Caki2 (cell line): ENCODE measurements around the gene RPAP3. TPM values are rescaled to one million over a fixed set of nuclear protein-coding genes. Genes with fewer than 3 reads are reported as not detected.

Source experiments
- DNase-seq: peaks from one replicate; pipeline ENCODE4 v3.0.0-alpha.2; 2015; ENCODE audit warnings: low read depth
- in situ Hi-C: cut with HindIII; loops from 2 replicates; pipeline ENCODE4 v1.10.0; 2016; ENCODE audit warnings: low sequenced_read_pairs, low pct_unique_long_range_greater_than_20kb, mixed read lengths
- total RNA-seq: library from RNA; depleted of rRNA; stranded (reverse); fragments of >200 nt; shearing (Covaris generic); gene quantifications from 2 replicates; pipeline ENCODE4 v1.2.3, GENCODE V29; 2014; ENCODE audit warnings: low replicate concordance; rRNA removed

Gene RPAP3, protein sequence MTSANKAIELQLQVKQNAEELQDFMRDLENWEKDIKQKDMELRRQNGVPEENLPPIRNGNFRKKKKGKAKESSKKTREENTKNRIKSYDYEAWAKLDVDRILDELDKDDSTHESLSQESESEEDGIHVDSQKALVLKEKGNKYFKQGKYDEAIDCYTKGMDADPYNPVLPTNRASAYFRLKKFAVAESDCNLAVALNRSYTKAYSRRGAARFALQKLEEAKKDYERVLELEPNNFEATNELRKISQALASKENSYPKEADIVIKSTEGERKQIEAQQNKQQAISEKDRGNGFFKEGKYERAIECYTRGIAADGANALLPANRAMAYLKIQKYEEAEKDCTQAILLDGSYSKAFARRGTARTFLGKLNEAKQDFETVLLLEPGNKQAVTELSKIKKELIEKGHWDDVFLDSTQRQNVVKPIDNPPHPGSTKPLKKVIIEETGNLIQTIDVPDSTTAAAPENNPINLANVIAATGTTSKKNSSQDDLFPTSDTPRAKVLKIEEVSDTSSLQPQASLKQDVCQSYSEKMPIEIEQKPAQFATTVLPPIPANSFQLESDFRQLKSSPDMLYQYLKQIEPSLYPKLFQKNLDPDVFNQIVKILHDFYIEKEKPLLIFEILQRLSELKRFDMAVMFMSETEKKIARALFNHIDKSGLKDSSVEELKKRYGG
- total RNA-seq, result 10.7 and 18.9 TPM in 2 replicates

DNA sequence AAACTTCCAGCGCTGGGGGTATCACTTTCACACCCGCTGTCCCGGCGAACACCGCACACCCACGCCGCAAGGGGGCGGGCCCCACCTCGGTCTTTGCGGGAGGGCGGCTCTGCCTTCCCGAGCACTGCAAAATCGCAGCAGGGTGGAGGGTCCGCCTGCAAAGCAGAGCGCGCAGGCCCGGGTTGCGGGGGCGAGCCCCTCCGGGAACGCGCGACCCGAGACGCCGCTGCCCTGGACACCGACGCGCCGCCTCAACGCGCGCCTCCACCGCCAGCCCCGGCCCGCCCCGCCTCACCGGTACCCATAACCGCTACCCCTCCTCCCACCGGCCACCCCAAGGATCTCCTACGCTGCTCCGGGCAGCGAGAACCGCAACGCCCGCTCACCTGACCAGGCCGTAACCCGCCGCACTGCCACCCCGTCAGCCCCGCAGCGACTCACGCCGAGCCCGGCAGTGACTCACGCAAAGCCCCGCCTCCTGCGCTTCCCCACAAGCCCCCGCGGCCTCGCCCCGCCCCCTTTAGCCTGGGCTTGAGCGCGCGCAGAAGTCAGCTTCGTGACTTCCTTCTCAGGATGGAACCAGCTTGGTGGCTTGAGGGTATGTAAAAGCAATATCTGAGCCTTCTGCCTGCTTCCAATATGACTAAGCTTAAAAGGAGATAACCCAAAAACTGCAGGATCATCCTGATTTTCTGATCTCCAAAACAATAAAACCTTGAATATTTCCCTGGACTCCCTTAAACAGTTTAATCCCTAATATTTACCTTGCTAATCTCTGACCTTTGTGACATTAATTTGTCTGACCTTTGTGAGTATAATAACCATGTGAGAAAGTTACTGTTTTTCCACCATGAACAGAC lies at the start of gene RPAP3:
Gene RPAP3, minus strand, starts transcription at position 465 of the 860 bp plus-strand sequence. CDS start 3,190 bp downstream, outside the sequence.
- peak; percentile 72 for DNase-seq
- in situ Hi-C loops, result no loop called here

DNA sequence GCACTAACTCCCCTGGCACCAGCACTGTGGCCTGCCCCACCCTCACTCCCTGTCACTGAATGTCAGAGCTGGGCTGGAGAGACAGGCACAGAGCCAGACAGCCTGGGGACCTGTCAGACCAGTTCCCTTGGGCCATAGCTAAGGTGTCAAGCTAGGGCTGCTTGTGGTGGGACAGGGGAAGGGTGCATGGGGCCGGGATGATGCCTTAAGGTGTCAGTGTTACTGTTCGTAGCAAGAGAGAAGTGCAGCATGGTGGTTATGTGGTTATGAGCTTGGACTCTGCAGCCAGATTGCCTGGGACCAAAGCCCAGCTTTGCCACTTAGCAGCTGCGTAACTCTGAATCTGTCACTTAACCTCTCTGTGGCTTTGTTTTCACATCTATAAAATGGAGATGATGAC lies 49.1 kb upstream of the RPAP3 start:
- DNase-seq, result no peak
- in situ Hi-C loops, result no loop called here

DNA sequence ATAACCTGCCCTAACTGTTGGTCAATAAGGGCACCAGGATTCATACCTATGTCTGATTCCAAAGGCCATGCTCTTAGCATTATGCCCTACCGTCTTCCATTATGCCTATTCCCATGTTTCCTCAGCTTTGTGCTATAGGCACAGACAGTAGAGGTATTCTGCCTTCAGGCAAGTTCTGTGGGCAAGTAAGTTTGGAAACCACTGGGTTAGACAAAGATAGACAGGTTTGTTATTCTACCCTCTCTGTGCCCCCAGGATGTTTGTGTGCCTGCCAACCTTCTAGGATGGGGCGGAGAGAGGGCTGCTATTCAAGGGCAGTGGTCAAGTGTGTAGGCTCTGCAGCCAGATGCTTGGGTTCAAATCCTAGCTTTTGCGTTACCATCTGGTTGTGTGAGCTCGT lies 48.3 kb upstream of the RPAP3 start:
- peak; percentile 44 for DNase-seq
- in situ Hi-C loops, result no loop called here

DNA sequence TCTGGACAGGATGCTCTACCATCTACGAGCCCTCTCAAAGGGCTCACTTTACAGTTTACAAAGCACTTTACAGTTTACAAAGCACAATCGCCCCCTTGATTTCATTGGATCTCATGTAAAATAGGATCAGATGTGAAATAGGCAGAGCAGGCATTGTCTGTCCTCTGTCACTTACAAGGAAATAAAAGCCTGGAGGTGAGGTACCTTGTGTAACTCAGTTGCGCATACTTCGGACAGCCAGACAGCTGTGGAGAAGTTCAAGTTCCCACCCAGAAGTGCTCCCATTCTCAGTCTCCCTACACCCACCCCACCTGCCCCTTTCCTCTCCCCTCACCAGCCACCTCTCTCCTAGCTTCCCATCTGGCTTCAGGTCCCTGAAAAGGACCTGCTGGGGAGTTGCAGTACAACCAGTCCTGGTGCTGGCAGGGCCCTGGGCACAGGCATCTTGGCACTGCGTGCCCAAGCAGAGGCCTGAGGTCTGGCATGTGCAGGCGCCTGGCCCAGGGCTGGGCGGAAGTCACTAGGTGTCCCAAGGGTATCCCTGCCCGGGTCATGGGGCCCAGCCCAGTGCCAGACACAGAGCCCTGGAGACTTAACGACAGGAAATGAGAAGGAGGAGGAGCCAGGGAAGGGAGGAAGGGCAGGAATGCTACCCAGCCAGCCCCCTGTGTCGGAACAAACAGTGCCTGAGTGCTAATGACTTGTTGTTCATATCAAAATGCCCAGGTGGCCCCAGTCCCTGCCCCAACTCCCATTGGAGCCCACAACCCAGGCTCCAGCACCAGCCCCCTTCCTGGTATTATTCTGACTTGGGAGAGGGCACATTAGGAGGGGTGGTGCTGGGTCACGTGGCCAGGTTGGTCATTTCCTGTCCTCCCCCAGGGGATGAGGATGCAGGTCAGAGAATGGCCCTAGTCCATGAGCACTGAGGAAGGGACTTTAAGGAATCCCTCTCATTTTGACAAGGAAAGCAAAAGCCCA lies 47.5 kb upstream of the RPAP3 start:
- DNase-seq, result no peak
- in situ Hi-C loops, result no loop called here

DNA sequence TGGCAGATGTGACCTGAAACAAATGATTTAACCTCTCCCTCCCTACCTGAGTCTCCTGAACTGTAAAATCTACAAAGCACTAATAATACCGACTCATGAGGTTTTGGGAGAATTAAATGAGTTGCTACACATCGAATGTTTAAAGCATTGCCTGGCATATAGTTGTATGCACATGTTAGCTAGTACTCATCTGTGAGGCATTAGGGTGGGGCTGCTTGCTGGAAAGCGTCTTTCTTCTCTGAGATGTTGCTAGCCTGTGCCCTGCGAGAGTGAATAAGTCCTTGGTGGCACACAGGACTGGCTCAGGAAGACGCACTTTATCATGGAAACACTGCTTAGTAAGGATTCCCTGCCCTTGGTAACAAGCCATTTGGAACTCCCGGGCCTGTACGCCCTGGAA lies 46.7 kb upstream of the RPAP3 start:
- DNase-seq, result no peak
- in situ Hi-C loops, result no loop called here

DNA sequence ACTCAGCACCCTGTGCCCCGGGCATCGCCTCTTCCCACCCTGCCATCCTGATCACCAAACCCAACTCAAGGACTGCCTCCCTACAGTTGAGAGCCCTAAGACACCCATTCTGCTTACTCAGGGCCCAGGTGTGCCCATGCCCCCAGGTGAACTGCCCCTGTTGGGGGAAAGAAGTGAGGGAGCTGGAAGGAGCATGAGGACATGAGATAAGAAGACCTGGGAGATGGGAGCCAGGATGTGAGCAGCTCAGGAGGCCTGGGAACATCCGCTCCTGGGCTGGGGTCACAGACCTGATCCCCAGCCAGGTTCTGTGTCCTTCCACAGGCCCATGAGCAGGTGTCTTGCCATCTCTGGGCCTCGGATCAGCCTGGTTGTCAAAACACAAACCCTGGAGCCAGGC lies 46.3 kb upstream of the RPAP3 start:
- in situ Hi-C loops, result no loop called here
- no peak for DNase-seq

DNA sequence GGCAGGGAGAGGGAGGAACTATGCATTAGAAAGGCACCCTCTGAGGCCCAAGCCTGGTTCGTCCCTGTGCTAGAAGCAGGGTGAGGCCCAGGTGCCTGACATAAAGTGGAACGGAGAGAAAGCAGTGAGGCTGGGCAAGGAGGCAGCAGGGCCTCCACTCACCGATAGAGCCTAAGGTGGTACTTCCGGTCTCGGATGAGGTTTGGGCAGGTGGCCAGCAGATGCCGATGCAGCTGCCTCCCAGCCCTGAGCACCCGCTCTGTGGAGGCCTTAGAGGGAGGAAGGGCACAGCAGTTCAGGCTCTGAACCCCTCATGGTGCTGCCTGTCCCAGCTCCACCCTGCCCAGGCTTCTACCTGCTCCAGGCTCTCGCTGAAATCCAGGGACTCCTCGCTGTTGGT lies 45.7 kb upstream of the RPAP3 start:
- DNase-seq, result no peak
- in situ Hi-C loops, result no loop called here

DNA sequence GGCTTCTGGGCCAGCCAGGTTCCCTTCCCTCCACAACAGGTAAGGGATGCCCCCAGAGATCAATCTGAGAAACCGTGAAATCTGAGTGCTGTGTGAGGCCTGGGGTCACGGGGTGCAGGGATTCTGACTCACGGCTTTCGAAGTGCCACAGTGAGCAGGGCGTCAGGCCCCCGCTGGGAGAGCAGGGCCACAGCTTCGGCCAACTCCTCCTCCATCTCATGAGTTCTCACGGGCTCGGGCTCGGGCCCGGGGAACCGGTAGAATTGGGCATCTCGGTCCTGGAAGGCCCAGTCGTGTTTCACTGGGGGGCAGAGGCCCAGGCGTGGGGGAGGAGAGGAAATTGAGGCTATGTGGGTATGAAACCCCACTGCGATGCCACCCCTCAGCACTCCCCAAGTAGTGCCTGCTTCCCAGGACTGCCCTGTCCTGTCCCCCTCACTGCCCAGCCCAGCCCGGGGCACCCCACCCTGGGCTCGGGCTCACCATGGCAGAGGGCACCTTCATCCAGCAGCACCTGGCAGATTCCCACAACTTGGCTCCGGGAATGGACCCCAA lies 45.2 kb upstream of the RPAP3 start:
- in situ Hi-C loops, result no loop called here
- no peak for DNase-seq

DNA sequence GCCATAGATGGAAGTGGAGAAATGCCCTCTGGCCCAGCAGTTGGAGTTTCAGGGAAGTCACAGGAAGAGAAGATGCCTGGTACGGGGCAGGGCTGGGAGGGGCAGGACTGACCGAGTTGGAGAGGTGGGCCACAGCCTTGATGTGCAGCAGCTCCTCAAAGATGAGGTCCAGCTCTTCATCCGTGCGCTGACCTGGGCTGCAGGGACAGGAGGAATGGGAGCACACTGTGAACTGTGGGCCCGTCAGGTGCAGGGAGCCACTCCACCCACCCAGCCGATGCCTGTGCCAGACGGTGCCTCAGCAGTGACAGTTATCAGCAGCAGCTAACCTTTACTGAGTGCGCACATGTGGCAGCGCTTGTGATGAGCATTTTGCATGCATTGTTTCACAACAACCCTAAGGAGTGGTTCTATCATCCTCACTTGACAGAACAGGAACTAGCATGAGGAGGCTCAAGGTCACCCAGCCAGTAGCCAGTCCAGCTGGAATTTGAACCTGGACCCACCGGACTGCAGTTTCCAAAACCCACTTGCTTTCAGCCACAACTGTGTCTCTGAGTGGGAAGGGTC lies 44.5 kb upstream of the RPAP3 start:
- in situ Hi-C loops, result no loop called here
- DNase-seq, result no peak

DNA sequence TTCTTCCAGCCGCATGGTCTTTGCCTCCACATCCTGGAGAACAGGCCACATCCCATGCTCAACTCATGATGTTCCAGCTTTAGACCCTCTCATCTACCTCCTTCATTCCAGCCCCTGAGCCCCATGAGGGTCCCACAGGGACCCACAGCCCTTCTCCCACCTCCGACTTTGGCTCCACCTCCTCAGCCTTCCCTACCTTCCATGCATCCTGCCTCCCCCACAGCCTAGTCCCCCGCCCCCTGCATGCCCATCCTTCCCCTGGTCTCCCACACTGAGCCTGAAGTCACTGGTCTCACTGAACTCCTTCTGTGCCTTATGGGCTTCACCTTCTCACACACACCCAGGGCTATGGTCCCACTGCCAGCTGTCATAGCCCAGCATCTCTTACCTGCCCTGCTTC lies 43.1 kb upstream of the RPAP3 start:
- in situ Hi-C loops, result no loop called here

DNA sequence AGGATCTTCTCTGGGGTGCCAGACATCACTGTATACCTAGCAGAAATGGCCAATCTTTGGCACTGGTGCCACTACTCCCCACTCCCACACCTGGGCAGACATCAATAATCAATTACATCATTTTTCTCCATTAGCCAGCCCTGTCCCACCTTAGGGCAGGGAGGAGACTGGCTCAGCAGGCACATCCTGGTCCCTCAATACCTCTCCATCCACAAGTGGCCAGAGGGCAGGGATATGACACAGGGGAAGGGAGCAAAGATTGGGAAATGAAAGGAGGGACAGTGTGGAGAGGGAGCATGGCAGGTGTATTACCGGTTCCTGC lies 42.6 kb upstream of the RPAP3 start:
- in situ Hi-C loops, result no loop called here
- no peak for DNase-seq

More for the DNA sequence above, 43.1 kb upstream of the RPAP3 start:
- DNase-seq, result no peak

DNA sequence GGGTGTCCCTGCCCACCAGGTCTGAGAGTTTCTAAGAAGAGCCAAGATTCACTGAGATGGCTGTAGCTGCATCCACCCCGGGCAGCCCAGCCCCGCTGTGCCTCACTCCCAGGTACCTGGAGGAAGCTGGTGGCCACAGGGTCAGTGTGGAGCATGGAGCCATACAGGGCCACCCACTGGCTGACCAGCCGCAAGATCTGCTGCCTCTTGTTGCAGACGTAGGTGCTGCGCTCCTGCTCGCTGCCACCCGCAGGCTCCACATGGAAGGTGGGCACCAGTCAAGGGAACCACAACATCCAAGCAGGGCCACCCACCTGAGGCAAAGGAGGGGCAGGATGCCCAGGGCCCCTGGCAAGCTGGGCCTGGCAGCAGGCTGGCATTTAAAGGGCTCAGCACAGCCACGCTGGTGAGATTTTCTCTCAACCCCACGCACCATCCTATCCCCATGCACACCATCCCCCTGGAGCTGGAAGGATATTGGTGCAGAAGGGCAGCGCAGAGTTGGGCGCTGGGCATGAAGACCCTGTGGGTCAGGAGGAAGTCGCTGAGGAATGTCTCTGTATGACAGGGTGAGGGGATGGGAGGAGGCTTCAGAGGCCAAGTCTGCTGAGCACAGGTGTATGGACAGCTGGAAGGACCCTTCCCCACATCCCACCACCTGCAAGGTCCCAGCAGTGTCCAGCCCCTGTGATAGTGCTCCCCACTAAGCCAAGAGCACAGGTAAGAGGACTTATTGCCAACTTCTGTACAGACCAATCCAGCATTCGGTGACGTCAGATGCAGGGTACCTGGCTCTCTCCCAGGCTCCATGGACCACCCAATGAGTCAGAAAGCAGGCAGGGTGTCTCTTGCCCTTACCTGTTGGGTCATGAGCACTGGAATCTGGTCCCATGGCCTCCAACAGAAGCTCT lies 42.0 kb upstream of the RPAP3 start:
- no peak for DNase-seq
- in situ Hi-C loops, result no loop called here

DNA sequence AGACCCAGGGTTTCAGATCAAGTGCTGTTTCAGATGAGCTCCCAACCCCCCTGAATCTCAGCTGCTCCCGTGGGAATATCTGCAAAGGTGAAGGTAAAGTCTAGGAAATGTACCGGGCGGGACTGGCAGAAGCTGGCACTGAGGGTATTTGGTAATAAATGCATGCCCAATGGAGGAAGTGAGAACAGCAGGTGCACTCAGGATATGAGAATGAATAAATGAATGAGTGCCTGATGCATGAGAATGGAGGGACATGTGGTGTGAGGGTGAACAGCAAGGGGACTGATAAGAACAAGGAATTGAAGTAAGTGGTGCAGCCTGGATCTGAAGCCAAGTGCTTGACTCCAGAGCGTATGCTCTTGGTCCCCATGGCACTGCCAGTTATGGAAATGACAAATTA lies 41.3 kb upstream of the RPAP3 start:
- in situ Hi-C loops, result no loop called here
- DNase-seq, result no peak

DNA sequence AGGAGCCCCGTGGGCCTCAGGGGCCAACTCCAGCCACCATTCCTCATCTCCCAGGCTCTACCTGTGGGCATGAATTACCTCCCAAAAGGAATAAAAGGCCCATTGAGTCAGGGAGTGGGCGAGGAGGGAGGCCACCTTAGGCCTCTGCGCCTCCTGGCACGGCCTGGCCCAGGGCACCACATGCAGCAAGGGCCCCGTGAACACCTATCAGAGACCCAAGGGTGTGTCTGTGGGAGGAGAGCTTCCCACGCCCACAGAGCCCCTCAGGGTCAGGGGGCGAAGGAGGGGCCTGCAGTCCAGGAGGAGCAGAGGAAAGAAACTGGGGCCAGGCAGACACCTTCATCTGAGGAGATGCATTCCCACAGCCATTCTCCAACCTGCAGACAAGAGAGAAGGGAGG lies 40.7 kb upstream of the RPAP3 start:
- DNase-seq, result no peak
- in situ Hi-C loops, result no loop called here

DNA sequence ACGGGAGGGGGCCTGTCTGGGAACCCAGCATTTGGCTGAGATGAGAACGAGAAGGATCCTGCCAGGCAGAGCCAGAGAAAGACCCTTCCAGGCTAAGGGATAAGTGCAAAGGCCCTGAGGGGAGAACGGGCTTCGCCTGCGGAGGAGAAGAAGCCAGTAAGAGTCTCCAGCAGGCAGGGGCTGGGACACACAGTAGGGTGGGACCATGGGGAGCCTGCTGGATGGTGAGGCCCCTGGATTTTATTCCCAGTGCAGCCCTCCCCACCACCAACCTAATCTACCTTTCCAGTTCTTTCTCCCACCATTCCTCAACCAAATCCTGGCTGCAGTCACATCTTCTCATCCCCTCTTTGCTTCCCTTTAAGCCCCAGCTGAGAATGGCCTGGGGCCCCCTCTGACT lies 40.2 kb upstream of the RPAP3 start:
- in situ Hi-C loops, result no loop called here
- DNase-seq, result no peak

DNA sequence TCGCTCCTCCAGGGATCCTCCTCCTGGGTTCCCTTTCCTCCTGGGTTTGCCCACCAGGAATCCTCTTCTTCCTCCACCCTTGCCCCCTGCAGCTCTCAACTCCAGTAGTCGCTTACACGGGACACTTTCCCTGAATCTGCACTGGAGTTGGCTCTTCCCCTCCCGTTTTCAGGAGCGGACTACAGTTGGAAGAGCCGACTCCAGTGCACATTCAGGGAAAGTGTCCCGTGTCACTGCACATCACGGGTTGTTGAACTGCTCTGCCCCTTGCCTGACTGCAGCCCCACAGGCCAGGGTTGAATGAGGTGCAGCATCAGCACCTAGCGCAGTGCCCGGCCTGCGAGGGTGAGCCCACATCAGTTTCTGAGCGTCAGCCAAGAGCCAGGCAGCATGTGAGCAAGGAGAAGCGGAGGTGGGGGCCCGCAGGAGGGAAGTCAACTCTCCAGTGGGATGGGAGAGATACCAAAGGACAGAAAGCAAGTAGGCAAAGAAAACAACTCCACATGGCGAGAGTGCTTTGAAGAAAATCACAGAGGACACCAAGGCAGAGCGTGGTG lies 39.7 kb upstream of the RPAP3 start:
- DNase-seq, result no peak
- in situ Hi-C loops, result no loop called here
